AML-193 (cell line): Measurements from ENCODE around the gene KSR1.
A peak's percentile ranks its signal among the peaks of the same experiment; 100 is the strongest.

Experiments used
- DNase-seq, 2 experiments: peaks; one replicate each; lab custom pipeline; 2025; lab: John Stamatoyannopoulos, UW

The KSR1 gene

DNA sequence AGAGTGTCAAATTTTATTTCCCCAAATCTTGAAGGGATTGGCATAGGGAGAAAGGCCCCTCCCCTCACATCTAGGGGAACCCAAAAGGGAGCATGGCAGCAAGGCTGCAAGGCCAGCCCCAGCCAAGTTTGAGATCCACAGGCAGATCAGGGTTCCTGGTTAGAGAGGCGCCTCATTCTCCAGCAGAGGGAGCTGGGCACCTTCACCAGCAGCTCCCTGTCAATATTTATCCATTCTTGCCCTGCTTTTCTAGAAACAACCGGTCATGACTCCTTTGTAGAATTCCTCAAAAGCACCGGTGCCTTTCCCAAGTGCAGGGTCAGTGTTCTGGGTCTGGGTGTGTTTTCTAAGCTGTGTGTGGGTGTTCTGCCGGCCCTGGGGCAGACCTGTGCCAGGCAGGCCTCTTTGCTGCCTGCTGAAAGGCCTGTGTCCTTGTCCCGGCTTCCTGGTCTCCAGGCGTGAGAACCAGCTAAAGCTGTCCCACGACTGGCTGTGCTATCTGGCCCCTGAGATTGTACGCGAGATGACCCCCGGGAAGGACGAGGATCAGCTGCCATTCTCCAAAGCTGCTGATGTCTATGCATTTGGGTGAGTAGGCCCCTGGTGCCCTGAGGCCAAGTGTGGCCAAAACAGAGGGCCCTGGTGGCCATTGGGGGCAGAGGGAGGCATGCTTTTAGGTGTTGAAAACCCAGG, 153.5 kb downstream of the KSR1 start:
- peak; percentile 68 to 76 for DNase-seq

GRCh38 chr17:27610304-27610677, 154.0 kb downstream of the KSR1 start:
- DNase-seq, result no peak

- DNase-seq, result no peak
These were observed 156.0 kb downstream of the KSR1 start for GRCh38 chr17:27612160-27612770.

DNA sequence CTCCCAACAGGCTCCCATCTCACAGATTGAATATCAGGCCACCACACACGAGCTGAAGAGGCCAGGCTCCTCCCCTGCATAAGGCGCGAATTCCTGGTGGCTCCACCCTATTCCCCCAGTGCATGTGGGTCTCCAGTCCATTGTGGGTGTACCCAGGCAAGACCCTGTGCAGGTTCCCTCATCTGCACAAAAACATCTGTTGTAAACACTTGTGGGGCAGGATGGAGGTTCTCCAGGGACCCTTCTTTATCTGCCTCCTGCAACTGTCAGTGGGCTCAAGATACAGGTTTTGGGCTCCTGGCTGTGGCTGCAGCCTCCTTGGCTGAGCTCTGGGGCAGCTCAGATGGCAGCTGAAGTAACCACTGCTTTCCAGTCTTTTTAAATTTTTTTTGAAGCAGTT, 157.2 kb downstream of the KSR1 start:
- no peak for DNase-seq

- no peak for DNase-seq
These were observed 158.9 kb downstream of the KSR1 start for GRCh38 chr17:27615121-27615520.

- DNase-seq, result no peak
These were observed 160.2 kb downstream of the KSR1 start for GRCh38 chr17:27616414-27616813.

DNA sequence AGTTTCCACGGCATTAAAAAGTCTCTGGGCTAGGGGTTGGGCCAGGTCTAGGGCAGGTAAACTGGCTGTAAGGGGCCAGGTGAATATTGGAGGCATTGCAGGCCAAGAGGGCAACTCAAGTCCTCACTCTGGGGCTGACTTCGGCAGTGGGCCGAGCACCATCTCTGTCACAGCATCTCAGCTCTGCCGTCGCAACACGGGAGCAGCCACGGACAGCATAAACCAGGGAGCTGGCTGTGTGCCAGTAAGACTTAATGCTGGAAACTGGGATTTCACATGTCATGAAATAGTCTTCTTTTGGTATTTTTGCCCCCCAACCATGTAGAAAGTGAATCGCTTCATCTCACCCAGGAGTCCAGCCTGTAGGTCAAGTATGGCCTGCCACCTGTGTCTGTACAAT, 162.2 kb downstream of the KSR1 start:
- no peak for DNase-seq

DNA sequence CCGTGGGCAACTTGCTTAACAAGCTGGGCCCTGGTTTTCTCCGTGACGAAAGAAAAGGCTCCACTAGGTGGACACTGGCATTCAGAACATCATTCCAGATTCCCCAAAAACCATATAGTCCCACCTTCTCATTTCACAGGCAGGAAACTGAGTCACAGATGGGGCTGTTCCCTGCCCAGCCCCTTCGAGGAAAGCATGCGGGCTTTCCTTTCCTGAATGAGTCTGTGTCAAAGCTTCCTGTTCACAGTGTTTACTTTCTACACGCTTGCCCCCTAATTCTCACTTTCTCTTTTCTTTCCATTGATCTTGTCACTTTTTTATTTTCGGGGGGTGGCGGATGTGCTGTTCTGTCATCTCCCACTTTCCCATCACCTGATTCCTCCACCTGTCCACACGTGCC, 164.5 kb downstream of the KSR1 start:
- no peak for DNase-seq

- DNase-seq, result no peak
These were observed 165.3 kb downstream of the KSR1 start for GRCh38 chr17:27621536-27621935.

- DNase-seq, result no peak
These were observed 165.8 kb downstream of the KSR1 start for GRCh38 chr17:27621942-27622559.

DNA sequence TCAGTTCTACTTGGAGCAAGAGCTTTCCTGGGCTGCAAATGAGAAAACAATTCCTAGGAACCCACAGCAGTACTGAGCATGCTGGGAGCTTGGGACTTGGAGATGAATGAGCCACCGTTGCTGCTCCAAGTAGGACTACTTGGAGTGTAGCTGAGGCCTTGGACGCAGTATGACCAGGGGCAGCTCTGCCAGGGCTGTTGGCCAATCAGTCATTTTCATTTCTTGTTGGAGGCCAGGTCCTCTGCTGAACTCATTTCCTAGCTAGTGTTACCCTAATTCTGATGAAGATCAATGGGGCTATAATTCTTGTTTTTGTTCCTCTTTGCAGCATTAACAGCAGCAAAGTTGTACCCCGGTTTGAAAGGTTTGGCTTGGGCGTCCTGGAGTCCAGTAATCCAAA, 166.7 kb downstream of the KSR1 start:
- DNase-seq, result no peak

GRCh38 chr17:27623614-27624013, 167.4 kb downstream of the KSR1 start:
- no peak for DNase-seq

DNA sequence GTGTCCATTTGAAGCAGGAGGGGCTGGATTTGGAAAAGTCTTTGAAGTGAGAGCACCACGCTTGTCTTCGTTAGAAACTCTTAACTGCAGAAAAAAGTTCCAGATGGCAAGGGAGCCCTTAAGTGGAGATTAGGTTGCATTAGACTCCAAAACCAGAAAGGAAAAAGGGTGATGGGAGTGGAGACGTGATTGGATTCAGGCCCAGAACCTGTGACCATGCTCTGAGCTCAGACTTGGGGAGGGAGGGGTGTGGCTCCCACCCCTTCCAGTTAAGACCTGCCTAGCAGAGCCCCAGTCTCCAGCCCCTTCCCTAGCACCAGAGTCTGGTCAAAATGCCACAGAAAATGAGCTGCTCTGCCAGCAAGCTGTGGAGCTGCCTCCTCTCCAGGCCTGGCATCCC, 168.3 kb downstream of the KSR1 start:
- no peak for DNase-seq

GRCh38 chr17:27625856-27626255, 169.6 kb downstream of the KSR1 start:
- no peak for DNase-seq

DNA sequence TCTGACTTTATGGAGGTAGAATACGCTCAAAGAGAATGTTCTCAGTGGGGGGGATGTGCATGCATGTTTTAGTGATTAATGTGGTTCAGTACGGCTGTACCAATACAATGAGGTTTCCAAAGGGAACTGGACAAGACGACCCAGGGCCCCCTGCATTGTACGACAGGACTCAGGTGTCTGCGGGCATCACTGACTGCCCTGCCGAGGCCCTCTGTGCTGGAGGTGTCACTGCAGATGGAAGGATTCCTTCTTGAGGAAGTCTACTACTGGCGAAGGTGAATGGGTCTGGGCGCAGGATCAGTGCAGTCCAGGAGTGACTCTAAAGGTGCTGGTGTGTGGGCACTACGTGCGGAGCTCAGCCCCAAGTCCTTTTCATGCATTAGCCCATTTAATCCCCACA, 171.3 kb downstream of the KSR1 start:
- no peak for DNase-seq

- DNase-seq, result no peak
These were observed 172.1 kb downstream of the KSR1 start for GRCh38 chr17:27628376-27628775.

DNA sequence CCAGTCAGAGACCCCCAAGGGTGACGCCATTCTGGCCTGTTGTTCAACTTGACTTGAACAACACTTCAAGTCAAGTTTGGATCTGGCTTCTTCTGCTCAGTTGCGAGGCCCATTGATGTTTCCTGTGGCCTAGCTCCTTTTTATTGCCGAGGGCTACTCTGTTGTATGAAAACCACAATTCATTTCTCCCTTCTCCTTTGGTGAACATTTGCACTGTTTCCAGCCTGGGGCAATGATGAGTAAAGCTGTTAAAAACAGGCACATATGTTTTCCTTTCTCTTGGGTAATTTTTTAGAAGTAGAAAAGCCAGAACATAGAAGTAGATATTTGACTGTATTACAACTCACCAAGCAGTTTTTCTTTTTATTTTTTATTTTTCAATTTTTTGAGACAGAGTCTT, 173.0 kb downstream of the KSR1 start:
- peak; percentile 67 to 74 for DNase-seq

- peak; percentile 86 to 88 for DNase-seq
These were observed 174.6 kb downstream of the KSR1 start, which contains the start of gene LGALS9 for GRCh38 chr17:27630607-27631410. Gene LGALS9, plus strand, starts transcription at chr17:27631188. Its CDS starts 78 bp downstream, at chr17:27631266.

DNA sequence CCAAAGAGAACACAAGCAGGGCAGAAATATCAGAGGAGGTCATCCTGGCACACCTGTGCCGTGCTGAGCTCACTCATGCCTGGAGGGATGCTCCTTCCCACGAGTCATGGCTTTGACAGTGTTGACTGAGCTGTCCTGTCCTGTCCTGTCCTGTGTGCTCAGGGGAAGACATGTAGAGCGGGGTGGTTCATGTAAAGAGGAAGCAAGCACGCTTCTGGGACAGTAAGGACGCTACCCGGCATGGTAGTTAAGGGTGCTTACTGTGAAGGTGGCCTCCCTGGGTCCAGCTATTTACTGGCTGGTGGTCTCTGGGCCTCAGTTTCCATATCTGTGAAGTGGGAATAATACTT, 175.1 kb downstream of the KSR1 start:
- peak; percentile 71 to 72 for DNase-seq

DNA sequence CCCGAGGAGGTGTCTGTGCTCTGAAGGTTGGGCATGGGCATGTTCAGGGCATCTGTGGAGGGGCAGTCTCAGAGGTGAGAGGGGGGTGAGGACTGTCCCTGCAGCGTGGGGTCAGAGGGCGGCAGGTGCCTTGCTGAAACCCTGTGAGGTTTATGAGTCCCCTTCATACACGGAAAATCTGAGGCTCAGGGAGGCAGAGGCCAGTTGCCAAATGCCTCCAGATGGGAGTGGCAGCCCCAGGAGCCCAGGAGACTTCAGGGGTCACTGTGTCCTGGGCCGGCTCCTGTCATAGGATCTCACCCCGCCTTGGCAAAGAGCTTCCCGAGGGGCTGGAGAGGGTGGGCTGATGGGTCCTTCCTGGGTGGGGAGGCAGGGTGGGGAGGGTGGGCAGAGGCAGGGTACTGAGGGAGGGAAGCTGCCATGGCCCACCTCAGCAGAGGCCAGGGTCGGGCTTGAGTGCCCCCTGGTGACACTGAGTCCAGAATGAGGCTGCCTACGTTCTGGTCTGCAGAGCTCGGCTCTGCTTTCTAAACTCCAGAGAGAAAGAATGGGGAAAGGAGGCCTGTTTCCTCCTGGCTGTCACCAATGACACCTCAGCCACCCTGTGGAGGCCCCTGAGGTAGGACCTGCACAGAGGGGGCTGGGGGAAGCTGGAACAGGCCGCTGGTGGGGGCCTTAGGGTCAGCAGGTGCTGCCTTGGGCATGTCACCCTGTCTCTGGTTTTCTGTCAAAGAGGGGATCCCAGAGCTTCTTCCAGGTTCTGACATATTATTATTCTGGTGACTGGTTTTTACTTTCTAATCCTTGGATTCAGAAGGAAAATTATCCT, 175.9 kb downstream of the KSR1 start:
- DNase-seq, result peak in 1 of 2 experiments; percentile 22

- DNase-seq, result peak; percentile 43 to 44
These were observed 176.5 kb downstream of the KSR1 start for GRCh38 chr17:27632766-27633165.
